NOMO-1 (cell line): ENCODE data around the gene IPO4.

Experiments used
- DNase-seq, 2 experiments: peaks; one replicate each; lab custom pipeline; 2025; ENCODE audit not compliant: unreplicated experiment in 2 of 2; lab: John Stamatoyannopoulos, UW

Gene IPO4

GRCh38 chr14:24195186-24196070 lies 6.8 kb upstream of the IPO4 start, which contains the start of gene TM9SF1:
TSS of gene TM9SF1 (minus strand) at chr14:24195441. CDS start at chr14:24195019, 422 bp downstream.
- peak; percentile 78 to 80 for DNase-seq

GRCh38 chr14:24194873-24195185 lies 6.2 kb upstream of the IPO4 start:
- DNase-seq = no peak

- DNase-seq = no peak
Observed at GRCh38 chr14:24194186-24194872, 5.7 kb upstream of the IPO4 start.

- DNase-seq = no peak
Observed at GRCh38 chr14:24192933-24193332, 4.3 kb upstream of the IPO4 start.

GRCh38 chr14:24190416-24190815 lies 1.8 kb upstream of the IPO4 start:
- DNase-seq = no peak

- no peak for DNase-seq
Observed at GRCh38 chr14:24189460-24189859, 844 bp upstream of the IPO4 start.

- no peak for DNase-seq
Observed at GRCh38 chr14:24189059-24189375, 401 bp upstream of the IPO4 start.

GRCh38 chr14:24187539-24187915 lies 1.1 kb downstream of the IPO4 start:
- DNase-seq = no peak

GRCh38 chr14:24186831-24187538 lies 1.6 kb downstream of the IPO4 start:
- no peak for DNase-seq

- DNase-seq = no peak
Observed at GRCh38 chr14:24185741-24186140, 2.9 kb downstream of the IPO4 start.

- DNase-seq = no peak
Observed at GRCh38 chr14:24185026-24185425, 3.6 kb downstream of the IPO4 start.

GRCh38 chr14:24184104-24184970 lies 4.3 kb downstream of the IPO4 start:
- no peak for DNase-seq

- DNase-seq = no peak
Observed at GRCh38 chr14:24183014-24183481, 5.6 kb downstream of the IPO4 start.

GRCh38 chr14:24182110-24182882 lies 6.3 kb downstream of the IPO4 start:
- no peak for DNase-seq

- no peak for DNase-seq
Observed at GRCh38 chr14:24181371-24182077, 7.1 kb downstream of the IPO4 start.

GRCh38 chr14:24179961-24180796 lies 8.4 kb downstream of the IPO4 start:
- DNase-seq = no peak

GRCh38 chr14:24179294-24179960 lies 9.2 kb downstream of the IPO4 start:
- no peak for DNase-seq
